BE2C (cell line): ENCODE results near the gene CCDC3.
"Not testable (repeated sequence)": the region's sequence is repeated elsewhere in the genome, so short reads cannot be mapped to it uniquely, and the experiment has no call there.

Source experiments
- DNase-seq: peaks from one replicate; pipeline ENCODE4 v3.0.0-alpha.2; 2020
- H3K27me3 ChIP-seq: fragments of 250-450 bp; sonication (Bioruptor Pico); 2 replicates; pipeline ENCODE4 v1.5.1; 2020; ENCODE audit warnings: mild to moderate bottlenecking
- H3K36me3 ChIP-seq: fragments of 250-450 bp; sonication (Bioruptor Pico); 2 replicates; pipeline ENCODE4 v1.5.1; 2020; ENCODE audit warnings: mild to moderate bottlenecking
- H3K4me1 ChIP-seq: fragments of 250-450 bp; sonication (Bioruptor Pico); 2 replicates; pipeline ENCODE4 v1.5.1; 2020
- H3K4me3 ChIP-seq: 2 replicates; pipeline ENCODE4 v1.5.1; 2011; ENCODE audit warnings: low read depth, low read length
- H3K9me3 ChIP-seq: fragments of 250-450 bp; sonication (Bioruptor Pico); 2 replicates; pipeline ENCODE4 v1.5.1; 2020
- CTCF ChIP-seq: IDR thresholded peaks from 2 replicates; pipeline ENCODE4 v1.5.1; 2012; ENCODE audit warnings: mild to moderate bottlenecking, low read depth, low read length

The CCDC3 gene

DNA sequence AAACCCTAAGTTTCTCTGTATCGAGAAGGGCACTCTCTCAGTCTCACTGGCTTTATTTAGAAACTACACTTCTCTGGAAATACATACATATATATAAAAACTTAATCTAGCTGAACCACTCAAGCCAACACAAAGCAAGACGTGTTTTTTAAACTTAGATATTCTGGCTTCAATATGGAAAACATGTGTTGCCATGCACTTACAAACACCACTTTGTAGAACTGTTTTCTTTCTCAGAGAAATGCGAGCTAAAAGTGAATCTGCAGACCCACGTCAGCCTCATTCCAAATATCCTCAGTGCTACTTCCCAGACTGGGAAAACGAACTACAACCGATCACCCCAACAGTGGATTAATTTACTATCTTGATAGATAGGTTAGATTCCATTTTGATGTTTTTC is 1.7 kb downstream of the CCDC3 start:
- TF ChIP-seq CTCF = no peak
- Histone ChIP-seq H3K36me3 (no peaks in the 10 kb centered on the region), H3K27me3 (peaks cover 15% of the 10 kb centered on the region)

GRCh38 chr10:12995425-12995861 is 6.1 kb downstream of the CCDC3 start:
- H3K27me3 ChIP-seq = peaks cover 3% of the 10 kb centered on the region
- no peak for TF ChIP-seq CTCF
- H3K36me3 ChIP-seq = no peaks in the 10 kb centered on the region
- H3K4me3 ChIP-seq = no peak overlapping the region
- no peaks in the 10 kb centered on the region for H3K4me1 ChIP-seq
- H3K9me3 ChIP-seq = no peaks in the 10 kb centered on the region
- DNase-seq = no peak

More for the DNA sequence above, 1.7 kb downstream of the CCDC3 start:
- Histone ChIP-seq H3K4me1 (no peaks in the 10 kb centered on the region), H3K4me3 (no peak overlapping the region), H3K9me3 (no peaks in the 10 kb centered on the region)
- DNase-seq = no peak

DNA sequence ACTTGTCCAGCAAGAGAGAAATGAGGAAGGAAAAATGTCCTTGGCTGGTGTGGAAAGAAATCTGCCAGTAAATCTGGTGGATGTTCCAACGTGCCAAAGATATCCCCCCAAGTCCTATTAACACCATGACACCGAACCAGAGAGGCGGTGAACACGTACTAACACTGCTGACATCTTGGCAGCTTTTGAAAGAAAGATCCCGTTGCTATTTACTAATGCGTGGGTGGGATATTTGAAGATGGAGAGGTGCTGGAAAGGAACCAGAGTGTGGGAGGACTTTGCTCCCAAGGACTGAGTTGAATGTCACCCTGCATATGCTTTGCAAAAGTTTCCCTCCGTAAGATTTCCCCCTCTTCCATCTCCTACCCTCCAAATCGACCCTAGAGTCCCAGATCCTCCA is 7.9 kb downstream of the CCDC3 start:
- no peaks in the 10 kb centered on the region for H3K4me1 ChIP-seq
- no peak for TF ChIP-seq CTCF
- DNase-seq = no peak
- H3K4me3 ChIP-seq = no peak overlapping the region
- H3K9me3 ChIP-seq = no peaks in the 10 kb centered on the region
- H3K27me3 ChIP-seq = no peaks in the 10 kb centered on the region
- H3K36me3 ChIP-seq = no peaks in the 10 kb centered on the region

DNA sequence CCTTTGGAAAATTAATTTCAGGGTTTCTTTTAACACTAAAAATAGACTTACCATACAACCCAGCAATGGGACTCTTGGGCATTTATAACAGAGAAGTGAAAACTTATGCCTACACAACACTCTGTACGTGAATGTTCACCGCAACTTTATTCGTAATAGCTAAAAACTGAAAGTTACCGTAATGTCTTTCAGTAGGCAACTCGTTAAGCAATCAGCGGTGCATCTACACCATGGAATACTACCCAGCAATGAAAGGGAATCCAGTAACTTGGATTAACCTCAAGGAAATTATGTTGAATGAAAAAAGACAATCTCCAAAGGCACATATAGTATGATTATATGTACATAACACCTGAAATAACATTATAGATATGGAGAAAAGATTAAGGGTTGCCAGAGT is 16.2 kb downstream of the CCDC3 start:
- no peak for DNase-seq
- Histone ChIP-seq H3K9me3 (no peaks in the 10 kb centered on the region), H3K27me3 (no peaks in the 10 kb centered on the region), H3K4me1 (peaks cover 5% of the 10 kb centered on the region), H3K36me3 (no peaks in the 10 kb centered on the region), H3K4me3 (no peak overlapping the region)
- TF ChIP-seq CTCF = no peak

DNA sequence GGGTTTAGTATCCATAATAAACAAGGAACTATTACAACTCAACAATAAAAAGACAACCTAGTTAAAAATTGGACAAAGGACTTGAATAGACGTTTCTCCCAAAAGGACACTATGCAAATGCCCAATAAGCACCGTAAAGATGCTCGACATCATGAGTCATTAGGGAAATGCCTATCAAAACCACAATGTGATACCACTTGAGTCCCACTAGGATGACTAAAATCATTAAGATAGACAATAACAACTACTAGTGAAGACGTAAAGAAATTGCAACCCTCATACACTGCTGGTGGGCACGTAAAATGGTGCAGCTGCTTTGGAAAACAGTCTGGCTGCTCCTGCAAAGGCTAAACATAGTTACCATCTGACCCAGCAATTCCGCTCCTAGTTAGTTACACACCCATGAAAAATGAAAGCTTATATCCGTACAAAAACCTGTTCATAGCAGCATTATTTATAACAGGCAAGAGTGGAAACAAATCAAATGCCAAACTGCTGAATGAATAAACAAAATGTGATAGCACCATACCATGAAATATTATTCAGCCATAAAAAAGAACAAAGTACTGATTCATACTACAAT is 17.3 kb downstream of the CCDC3 start:
- Histone ChIP-seq H3K4me3 (no peak overlapping the region), H3K4me1 (peaks cover 11% of the 10 kb centered on the region), H3K27me3 (no peaks in the 10 kb centered on the region), H3K36me3 (no peaks in the 10 kb centered on the region), H3K9me3 (no peaks in the 10 kb centered on the region)
- DNase-seq = no peak
- TF ChIP-seq CTCF = no peak

GRCh38 chr10:12983568-12983967 is 17.9 kb downstream of the CCDC3 start:
- H3K36me3 ChIP-seq, H3K27me3 ChIP-seq, H3K4me3 ChIP-seq, DNase-seq, H3K9me3 ChIP-seq: not testable (repeated sequence)
- peaks cover 16% of the 10 kb centered on the region for H3K4me1 ChIP-seq

GRCh38 chr10:12981570-12981969 is 19.9 kb downstream of the CCDC3 start:
- TF ChIP-seq CTCF = no peak
- no peak overlapping the region for H3K4me3 ChIP-seq
- no peak for DNase-seq

More at GRCh38 chr10:12981570-12981969, 19.9 kb downstream of the CCDC3 start:
- Histone ChIP-seq H3K27me3 (no peaks in the 10 kb centered on the region), H3K9me3 (no peaks in the 10 kb centered on the region), H3K4me1 (peaks cover 23% of the 10 kb centered on the region), H3K36me3 (no peaks in the 10 kb centered on the region)
